OCI-LY3 (cell line): ENCODE data around the gene AGRP.

ENCODE experiments used
- CTCF ChIP-seq: fragments of 200-600, 300-600 bp; sonication (generic); IDR thresholded peaks from 2 replicates; pipeline ENCODE4 v1.5.1; 2014; ENCODE audit warnings: antibody characterized with exemption, low read length, low read depth
- EZH2phosphoT487 ChIP-seq: fragments of 200-600 bp; shearing (Covaris generic); IDR thresholded peaks from 2 replicates; pipeline ENCODE4 v1.6.1; 2018; ENCODE audit warnings: antibody characterized with exemption, mixed run types, low read depth

GRCh38 chr16:67454104-67454503, 29.2 kb downstream of the AGRP start:
- TF ChIP-seq CTCF: no peak
- TF ChIP-seq EZH2phosphoT487: no peak
